HUES6 (cell line): ENCODE results near the gene LTN1.

Experiments used
- H3K27ac ChIP-seq: 2 replicates; pipeline ENCODE4 v1.7.0; 2013; ENCODE audit warnings: low read depth, mild to moderate bottlenecking, low read length, inconsistent platforms
- H3K27me3 ChIP-seq: 2 replicates; pipeline ENCODE4 v1.6.1; 2013; ENCODE audit warnings: low read length; ENCODE audit not compliant: control insufficient read depth, insufficient read depth
- H3K36me3 ChIP-seq: 2 replicates; pipeline ENCODE4 v1.6.1; 2013; ENCODE audit warnings: low read length; ENCODE audit not compliant: control insufficient read depth, insufficient read depth
- H3K4me1 ChIP-seq: 2 replicates; pipeline ENCODE4 v1.6.1; 2013; ENCODE audit warnings: low read length; ENCODE audit not compliant: control insufficient read depth, insufficient read depth
- H3K4me3 ChIP-seq: 2 replicates; pipeline ENCODE4 v1.5.1; 2013; ENCODE audit warnings: low read depth, low read length
- H3K9ac ChIP-seq: one replicate; pipeline ENCODE4 v1.6.1; 2013; ENCODE audit warnings: mild to moderate bottlenecking, low read length
- H3K9me3 ChIP-seq: 2 replicates; pipeline ENCODE4 v1.6.1; 2013; ENCODE audit warnings: low read depth, low read length; ENCODE audit not compliant: control insufficient read depth, insufficient read depth

LTN1 gene

GRCh38 chr21:28992526-28993292, at the start of gene LTN1:
LTN1 (minus strand) TSS chr21:28992877; CDS start chr21:28992805, 72 bp downstream.
- Histone ChIP-seq H3K9ac (peak within 1 kb of the TSS; percentile 76), H3K27ac (peak within 1 kb of the TSS; percentile 63), H3K27me3 (no peaks in the 10 kb centered on the region), H3K4me3 (peak within 1 kb of the TSS; percentile 86), H3K9me3 (no peaks in the 10 kb centered on the region), H3K4me1 (peaks cover 6% of the 10 kb centered on the region), H3K36me3 (no peaks in the 10 kb centered on the region)

- Histone ChIP-seq H3K36me3 (peaks cover 79% of the 10 kb centered on the region), H3K9ac (no peak overlapping the region), H3K4me3 (no peak overlapping the region), H3K27me3 (no peaks in the 10 kb centered on the region), H3K27ac (no peak overlapping the region), H3K4me1 (no peaks in the 10 kb centered on the region), H3K9me3 (no peaks in the 10 kb centered on the region)
These were observed 42.0 kb upstream of the LTN1 start for GRCh38 chr21:29034678-29035077.

GRCh38 chr21:29033871-29034270, 41.2 kb upstream of the LTN1 start:
- Histone ChIP-seq H3K9ac (no peak overlapping the region), H3K4me1 (no peaks in the 10 kb centered on the region), H3K4me3 (no peak overlapping the region), H3K27me3 (no peaks in the 10 kb centered on the region), H3K36me3 (peaks cover 77% of the 10 kb centered on the region), H3K9me3 (no peaks in the 10 kb centered on the region), H3K27ac (no peak overlapping the region)

- H3K27me3 ChIP-seq = no peaks in the 10 kb centered on the region
- no peak overlapping the region for H3K27ac ChIP-seq
- H3K4me1 ChIP-seq = no peaks in the 10 kb centered on the region
- no peaks in the 10 kb centered on the region for H3K9me3 ChIP-seq
- peaks cover 71% of the 10 kb centered on the region for H3K36me3 ChIP-seq
- no peak overlapping the region for H3K4me3 ChIP-seq
- H3K9ac ChIP-seq = no peak overlapping the region
These were observed 40.6 kb upstream of the LTN1 start for GRCh38 chr21:29033301-29033700.

GRCh38 chr21:29030909-29031308, 38.2 kb upstream of the LTN1 start:
- H3K9me3 ChIP-seq = no peaks in the 10 kb centered on the region
- H3K27ac ChIP-seq = no peak overlapping the region
- no peaks in the 10 kb centered on the region for H3K27me3 ChIP-seq
- no peak overlapping the region for H3K4me3 ChIP-seq
- peaks cover 48% of the 10 kb centered on the region for H3K36me3 ChIP-seq
- no peak overlapping the region for H3K9ac ChIP-seq
- no peaks in the 10 kb centered on the region for H3K4me1 ChIP-seq

GRCh38 chr21:29029524-29029923, 36.8 kb upstream of the LTN1 start:
- H3K9me3 ChIP-seq = no peaks in the 10 kb centered on the region
- no peak overlapping the region for H3K9ac ChIP-seq
- H3K4me3 ChIP-seq = no peak overlapping the region
- H3K36me3 ChIP-seq = peaks cover 41% of the 10 kb centered on the region
- no peak overlapping the region for H3K27ac ChIP-seq
- no peaks in the 10 kb centered on the region for H3K27me3 ChIP-seq
- peaks cover 5% of the 10 kb centered on the region for H3K4me1 ChIP-seq

GRCh38 chr21:29025328-29025713, 32.6 kb upstream of the LTN1 start:
- Histone ChIP-seq H3K27me3 (no peaks in the 10 kb centered on the region), H3K4me3 (peak overlapping the region; percentile 97), H3K9me3 (no peaks in the 10 kb centered on the region), H3K4me1 (peaks cover 5% of the 10 kb centered on the region), H3K9ac (peak overlapping the region; percentile 98), H3K27ac (no peak overlapping the region), H3K36me3 (peaks cover 7% of the 10 kb centered on the region)

- no peaks in the 10 kb centered on the region for H3K27me3 ChIP-seq
- peak within 1 kb of the TSS; percentile 95 for H3K27ac ChIP-seq
- H3K9ac ChIP-seq = peak within 1 kb of the TSS; percentile 98
- H3K4me3 ChIP-seq = peak within 1 kb of the TSS; percentile 97
- no peaks in the 10 kb centered on the region for H3K9me3 ChIP-seq
- H3K4me1 ChIP-seq = peaks cover 5% of the 10 kb centered on the region
- H3K36me3 ChIP-seq = peaks cover 4% of the 10 kb centered on the region; the same call in 1 of the 2 replicates
These were observed 32.0 kb upstream of the LTN1 start, which contains the start of gene USP16 for GRCh38 chr21:29024474-29025327. USP16 (plus strand) TSS chr21:29024668; CDS start chr21:29027914, 3,246 bp downstream.

- Histone ChIP-seq H3K9ac (no peak overlapping the region), H3K27me3 (no peaks in the 10 kb centered on the region), H3K9me3 (no peaks in the 10 kb centered on the region), H3K4me1 (peaks cover 5% of the 10 kb centered on the region), H3K36me3 (no peaks in the 10 kb centered on the region), H3K4me3 (no peak overlapping the region), H3K27ac (no peak overlapping the region)
These were observed 29.5 kb upstream of the LTN1 start for GRCh38 chr21:29022166-29022565.

- no peak overlapping the region for H3K9ac ChIP-seq
- H3K27ac ChIP-seq = no peak overlapping the region
- H3K9me3 ChIP-seq = no peaks in the 10 kb centered on the region
- no peaks in the 10 kb centered on the region for H3K27me3 ChIP-seq
- no peaks in the 10 kb centered on the region for H3K36me3 ChIP-seq
- no peaks in the 10 kb centered on the region for H3K4me1 ChIP-seq
- peak overlapping the region; percentile 78 for H3K4me3 ChIP-seq
These were observed 25.9 kb upstream of the LTN1 start for GRCh38 chr21:29018540-29018939.
